ENCODE measurements around the gene IL24.

Gene IL24

GRCh38 chr1:206892351-206892984 is 4.8 kb upstream of the IL24 start:
- Histone ChIP-seq H3K4me3 (ENCODE audit: low read length) (no peak overlapping the region), H3K27ac (ENCODE audit: low read length) (no peak overlapping the region), H3K27me3 (ENCODE audit: low read depth, low read length) (peaks cover 39% of the 10 kb centered on the region), H3K4me2 (ENCODE audit: low read length) (no peak overlapping the region), H3K36me3 (replicated peaks; ENCODE audit: low read depth, low read length) (no peaks in the 10 kb centered on the region), H2AFZ (ENCODE audit: low read depth, low read length) (no peak overlapping the region), H3K79me2 (ENCODE audit: low read length) (no peaks in the 10 kb centered on the region), H3K4me1 (ENCODE audit: low read length) (peaks cover 19% of the 10 kb centered on the region), H4K20me1 (ENCODE audit: insufficient read depth, low read length) (no peaks in the 10 kb centered on the region), H3K9me3 (ENCODE audit: insufficient read depth, low read length) (no peaks in the 10 kb centered on the region), H3K9ac (ENCODE audit: low read length) (no peak overlapping the region)
- no peak for TF ChIP-seq CTCF (IDR thresholded peaks at IDR 0.05; ENCODE audit: low read depth, low read length)
- TF ChIP-seq EZH2phosphoT487 (IDR thresholded peaks at IDR 0.05; ENCODE audit: low read depth): no peak

GRCh38 chr1:206893380-206893779 is 3.9 kb upstream of the IL24 start:
- no peak overlapping the region for H3K9ac ChIP-seq (ENCODE audit: low read length)
- no peak overlapping the region for H3K4me3 ChIP-seq (ENCODE audit: low read length)
- no peak overlapping the region for H3K4me2 ChIP-seq (ENCODE audit: low read length)
- H3K27me3 ChIP-seq (ENCODE audit: low read depth, low read length): peaks cover 37% of the 10 kb centered on the region
- H3K9me3 ChIP-seq (ENCODE audit: insufficient read depth, low read length): no peaks in the 10 kb centered on the region
- H4K20me1 ChIP-seq (ENCODE audit: insufficient read depth, low read length): no peaks in the 10 kb centered on the region
- no peaks in the 10 kb centered on the region for H3K79me2 ChIP-seq (ENCODE audit: low read length)
- H2AFZ ChIP-seq (ENCODE audit: low read depth, low read length): no peak overlapping the region
- TF ChIP-seq EZH2phosphoT487 (IDR thresholded peaks at IDR 0.05; ENCODE audit: low read depth) (no peak), CTCF (IDR thresholded peaks at IDR 0.05; ENCODE audit: low read depth, low read length) (no peak)
- no peaks in the 10 kb centered on the region for H3K36me3 ChIP-seq (replicated peaks; ENCODE audit: low read depth, low read length)
- H3K4me1 ChIP-seq (ENCODE audit: low read length): peaks cover 19% of the 10 kb centered on the region
- no peak overlapping the region for H3K27ac ChIP-seq (ENCODE audit: low read length)

- no peaks in the 10 kb centered on the region for H3K9me3 ChIP-seq (ENCODE audit: insufficient read depth, low read length)
- H3K27me3 ChIP-seq (ENCODE audit: low read depth, low read length): peaks cover 42% of the 10 kb centered on the region
- H4K20me1 ChIP-seq (ENCODE audit: insufficient read depth, low read length): no peaks in the 10 kb centered on the region
- no peak overlapping the region for H3K4me3 ChIP-seq (ENCODE audit: low read length)
- no peak overlapping the region for H3K27ac ChIP-seq (ENCODE audit: low read length)
- no peak overlapping the region for H3K4me2 ChIP-seq (ENCODE audit: low read length)
- no peaks in the 10 kb centered on the region for H3K36me3 ChIP-seq (replicated peaks; ENCODE audit: low read depth, low read length)
- no peaks in the 10 kb centered on the region for H3K79me2 ChIP-seq (ENCODE audit: low read length)
- H3K9ac ChIP-seq (ENCODE audit: low read length): no peak overlapping the region
- no peak overlapping the region for H2AFZ ChIP-seq (ENCODE audit: low read depth, low read length)
- peaks cover 19% of the 10 kb centered on the region for H3K4me1 ChIP-seq (ENCODE audit: low read length)
- TF ChIP-seq EZH2phosphoT487 (IDR thresholded peaks at IDR 0.05; ENCODE audit: low read depth): no peak
Observed at GRCh38 chr1:206895325-206895724, 1.9 kb upstream of the IL24 start.

- Histone ChIP-seq H2AFZ (ENCODE audit: low read depth, low read length) (no peak overlapping the region), H3K27me3 (ENCODE audit: low read depth, low read length) (peaks cover 38% of the 10 kb centered on the region), H3K9me3 (ENCODE audit: insufficient read depth, low read length) (no peaks in the 10 kb centered on the region), H3K4me1 (ENCODE audit: low read length) (peaks cover 14% of the 10 kb centered on the region), H3K27ac (ENCODE audit: low read length) (no peak overlapping the region), H3K9ac (ENCODE audit: low read length) (no peak overlapping the region), H4K20me1 (ENCODE audit: insufficient read depth, low read length) (no peaks in the 10 kb centered on the region), H3K79me2 (ENCODE audit: low read length) (no peaks in the 10 kb centered on the region), H3K4me3 (ENCODE audit: low read length) (no peak overlapping the region), H3K36me3 (replicated peaks; ENCODE audit: low read depth, low read length) (no peaks in the 10 kb centered on the region), H3K4me2 (ENCODE audit: low read length) (no peak overlapping the region)
- no peak for TF ChIP-seq EZH2phosphoT487 (IDR thresholded peaks at IDR 0.05; ENCODE audit: low read depth)
- TF ChIP-seq CTCF (IDR thresholded peaks at IDR 0.05; ENCODE audit: low read depth, low read length): no peak
Observed at GRCh38 chr1:206895837-206896242, 1.4 kb upstream of the IL24 start.
